GM23338 (cell line): ENCODE data around the gene DHX32. TPM values are rescaled to one million over a fixed set of nuclear protein-coding genes. Genes with fewer than 3 reads are reported as not detected.

Experiments
- ATAC-seq: fragments of 200-7000 bp; cut with Tn5 transposase; 3 replicates; pipeline ENCODE4 v1.9.1; 2020
- DNase-seq: peaks from one replicate; pipeline ENCODE4 v3.0.0-alpha.2; 2015; ENCODE audit warnings: low spot score
- H2AFZ ChIP-seq: fragments of 200-600 bp; sonication (generic); 2 replicates; pipeline ENCODE4 v1.8.0; 2016; ENCODE audit warnings: antibody characterized with exemption, mild to moderate bottlenecking, moderate library complexity
- H3F3A ChIP-seq: fragments of 200-600 bp; sonication (generic); replicated peaks from 2 replicates; pipeline ENCODE4 v1.8.0; 2017; ENCODE audit warnings: antibody characterized with exemption, mixed run types, low read depth
- H3K27ac ChIP-seq: fragments of 200-600 bp; sonication (generic); 2 replicates; pipeline ENCODE4 v1.6.1; 2016; ENCODE audit warnings: low read depth
- H3K27me3 ChIP-seq: fragments of 200-600 bp; sonication (generic); 2 replicates; pipeline ENCODE4 v1.8.0; 2016; ENCODE audit warnings: mild to moderate bottlenecking, mixed run types, moderate library complexity; ENCODE audit not compliant: insufficient read depth
- H3K36me3 ChIP-seq: fragments of 200-600 bp; sonication (generic); 2 replicates; pipeline ENCODE4 v1.8.0; 2016; ENCODE audit warnings: mild to moderate bottlenecking; ENCODE audit not compliant: insufficient read depth
- H3K4me1 ChIP-seq: fragments of 200-600 bp; sonication (generic); 2 replicates; pipeline ENCODE4 v1.8.0; 2016; ENCODE audit warnings: mild to moderate bottlenecking, moderate library complexity; ENCODE audit not compliant: insufficient read depth
- H3K4me2 ChIP-seq: fragments of 200-600 bp; sonication (generic); 2 replicates; pipeline ENCODE4 v1.7.1; 2017; ENCODE audit warnings: mixed run types
- H3K4me3 ChIP-seq: fragments of 200-600 bp; sonication (generic); 2 replicates; pipeline ENCODE4 v1.6.1; 2016; ENCODE audit warnings: mixed run types
- H3K79me2 ChIP-seq: fragments of 200-600 bp; sonication (generic); replicated peaks from 2 replicates; pipeline ENCODE4 v1.8.0; 2017; ENCODE audit warnings: mild to moderate bottlenecking; ENCODE audit not compliant: insufficient read depth
- H3K9me2 ChIP-seq: fragments of 200-600 bp; sonication (generic); 2 replicates; pipeline ENCODE4 v1.8.0; 2017; ENCODE audit not compliant: insufficient read depth
- H4K20me1 ChIP-seq: fragments of 200-600 bp; sonication (generic); replicated peaks from 2 replicates; pipeline ENCODE4 v1.8.0; 2017; ENCODE audit warnings: mild to moderate bottlenecking; ENCODE audit not compliant: insufficient read depth
- H3K27ac Mint-ChIP-seq: 2 replicates; pipeline ENCODE4 v1.8.0; 2020; ENCODE audit warnings: inconsistent platforms, mild to moderate bottlenecking, moderate library complexity, mixed read lengths
- H3K27me3 Mint-ChIP-seq: 3 replicates; pipeline ENCODE4 v1.8.0; 2022; ENCODE audit warnings: low read depth, mild to moderate bottlenecking, moderate library complexity, mixed read lengths, inconsistent platforms; ENCODE audit not compliant: insufficient read depth, poor library complexity
- H3K36me3 Mint-ChIP-seq: 3 replicates; pipeline ENCODE4 v1.8.0; 2021; ENCODE audit warnings: low read depth, mild to moderate bottlenecking, inconsistent platforms, moderate library complexity, mixed read lengths
- H3K4me1 Mint-ChIP-seq: 3 replicates; pipeline ENCODE4 v1.8.0; 2020; ENCODE audit warnings: mild to moderate bottlenecking, inconsistent platforms, mixed read lengths
- H3K4me3 Mint-ChIP-seq: 3 replicates; pipeline ENCODE4 v1.8.0; 2021; ENCODE audit warnings: moderate library complexity, mild to moderate bottlenecking, inconsistent platforms, mixed read lengths
- H3K9me3 Mint-ChIP-seq: 3 replicates; pipeline ENCODE4 v1.8.0; 2020; ENCODE audit warnings: moderate library complexity, mild to moderate bottlenecking, inconsistent platforms, mixed read lengths
- CREB1 ChIP-seq: fragments of 250-450 bp; sonication (Bioruptor Pico); IDR thresholded peaks from 2 replicates; pipeline ENCODE4 v1.5.0; 2020; ENCODE audit warnings: low read depth, mild to moderate bottlenecking, moderate library complexity
- EZH2 ChIP-seq: fragments of 200-600 bp; sonication (generic); IDR thresholded peaks from one replicate; pipeline ENCODE4 v1.8.0; 2017; ENCODE audit warnings: antibody characterized with exemption, mild to moderate bottlenecking, low read depth; ENCODE audit not compliant: unreplicated experiment
- EZH2phosphoT487 ChIP-seq: fragments of 200-600 bp; sonication (generic); IDR thresholded peaks from one replicate; pipeline ENCODE4 v1.8.1; 2018; ENCODE audit warnings: antibody characterized with exemption; ENCODE audit not compliant: unreplicated experiment
- POLR2AphosphoS5 ChIP-seq: IDR thresholded peaks from 2 replicates; pipeline ENCODE4 v1.6.1; 2016; ENCODE audit warnings: antibody characterized with exemption, low read depth
- STAT1 ChIP-seq: IDR thresholded peaks from one replicate; pipeline ENCODE4 v1.6.1; 2016; ENCODE audit warnings: antibody characterized with exemption; ENCODE audit not compliant: unreplicated experiment
- ZNF114 ChIP-seq: fragments of 250-450 bp; sonication (Bioruptor Pico); IDR thresholded peaks from 2 replicates; pipeline ENCODE4 v1.5.0; 2020; ENCODE audit warnings: mild to moderate bottlenecking, moderate library complexity
- ZNF331 ChIP-seq: fragments of 250-450 bp; sonication (Bioruptor Pico); IDR thresholded peaks from 2 replicates; pipeline ENCODE4 v1.5.0; 2020; ENCODE audit warnings: low read depth, mild to moderate bottlenecking, moderate library complexity
- polyA plus RNA-seq: library from polyadenylated mRNA; unstranded; fragments of >200 nt; fragmentation: Nextera tagmentation; extraction: Ambion mirVana; gene quantifications from 2 replicates; pipeline ENCODE4 v1.2.1, GENCODE V29; 2016
- total RNA-seq: library from RNA; depleted of rRNA; stranded (reverse); fragments of >200 nt; shearing (Covaris generic); gene quantifications from 2 replicates; pipeline ENCODE4 v1.2.3, GENCODE V29; 2014
- TF ChIP-seq, protein P1 (sequence below): IDR thresholded peaks from one replicate; pipeline ENCODE4 v1.6.1; 2018; ENCODE audit warnings: antibody characterized with exemption; ENCODE audit not compliant: unreplicated experiment
- TF ChIP-seq, protein P2 (sequence below): fragments of 250-450 bp; sonication (Bioruptor Pico); IDR thresholded peaks from 2 replicates; pipeline ENCODE4 v1.5.0; 2020; ENCODE audit warnings: mild to moderate bottlenecking, moderate library complexity
- TF ChIP-seq, protein P3 (sequence below): IDR thresholded peaks from 2 replicates; pipeline ENCODE4 v1.6.1; 2016; ENCODE audit warnings: antibody characterized with exemption

The DHX32 gene
- total and polyA plus RNA-seq, 2 experiments from 2014 or later = 9.5 to 21.6 TPM

DNA sequence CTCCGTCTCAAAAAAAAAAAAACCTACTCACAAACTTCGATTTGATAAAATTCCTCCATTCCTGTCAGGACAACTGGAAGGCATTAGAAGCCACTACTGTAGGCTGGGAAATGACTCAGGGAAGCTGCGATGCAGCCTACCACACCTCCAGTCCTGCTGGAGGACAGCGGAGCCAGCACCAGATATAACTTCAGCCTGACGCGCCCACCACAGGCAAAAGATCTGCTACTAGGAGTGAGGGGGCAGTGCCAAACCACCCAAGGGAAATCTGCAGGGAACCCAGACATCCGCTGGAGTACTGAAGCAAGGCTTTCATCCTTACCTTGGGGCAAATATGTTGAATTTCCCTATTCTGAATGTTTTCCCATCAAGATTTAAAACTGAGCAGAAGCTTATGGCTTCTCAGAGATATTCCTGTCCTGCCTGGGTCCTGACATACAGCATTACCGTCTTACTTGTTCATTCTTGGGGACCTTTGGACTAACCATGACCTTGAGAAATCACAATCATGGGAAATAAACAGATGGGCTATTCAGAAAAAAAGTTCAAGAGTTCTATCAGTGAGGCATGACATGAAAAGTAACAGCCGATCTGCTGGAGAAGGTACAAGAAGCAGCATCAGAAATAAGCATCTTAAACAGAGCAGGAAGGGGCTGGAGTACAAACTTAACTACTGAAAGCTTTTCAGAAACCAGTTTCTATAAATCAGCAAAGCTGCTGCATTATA is 37.3 kb downstream of the DHX32 start:
- Histone ChIP-seq H2AFZ (no peak overlapping the region), H4K20me1 (no peaks in the 10 kb centered on the region; the same call in 1 of the 2 replicates), H3K9me2 (no peaks in the 10 kb centered on the region), H3K36me3 (peaks cover 6% of the 10 kb centered on the region; the same call in 1 of the 2 replicates), H3K79me2 (no peaks in the 10 kb centered on the region), H3K4me3 (no peak overlapping the region), H3K4me2 (no peak overlapping the region), H3K4me1 (no peaks in the 10 kb centered on the region), H3F3A (no peaks in the 10 kb centered on the region), H3K27me3 (no peaks in the 10 kb centered on the region), H3K27ac (no peak overlapping the region)
- DNase-seq (no peak), ATAC-seq (no peak)
- Mint-ChIP-seq H3K9me3 (peaks cover 2% of the 10 kb centered on the region; the same call in 2 of the 3 replicates), H3K27ac (no peak overlapping the region), H3K4me3 (no peak overlapping the region), H3K36me3 (peaks cover 37% of the 10 kb centered on the region), H3K27me3 (peaks cover 7% of the 10 kb centered on the region), H3K4me1 (no peaks in the 10 kb centered on the region)
- TF ChIP-seq STAT1 = no peak
- TF ChIP-seq, protein P1, sequence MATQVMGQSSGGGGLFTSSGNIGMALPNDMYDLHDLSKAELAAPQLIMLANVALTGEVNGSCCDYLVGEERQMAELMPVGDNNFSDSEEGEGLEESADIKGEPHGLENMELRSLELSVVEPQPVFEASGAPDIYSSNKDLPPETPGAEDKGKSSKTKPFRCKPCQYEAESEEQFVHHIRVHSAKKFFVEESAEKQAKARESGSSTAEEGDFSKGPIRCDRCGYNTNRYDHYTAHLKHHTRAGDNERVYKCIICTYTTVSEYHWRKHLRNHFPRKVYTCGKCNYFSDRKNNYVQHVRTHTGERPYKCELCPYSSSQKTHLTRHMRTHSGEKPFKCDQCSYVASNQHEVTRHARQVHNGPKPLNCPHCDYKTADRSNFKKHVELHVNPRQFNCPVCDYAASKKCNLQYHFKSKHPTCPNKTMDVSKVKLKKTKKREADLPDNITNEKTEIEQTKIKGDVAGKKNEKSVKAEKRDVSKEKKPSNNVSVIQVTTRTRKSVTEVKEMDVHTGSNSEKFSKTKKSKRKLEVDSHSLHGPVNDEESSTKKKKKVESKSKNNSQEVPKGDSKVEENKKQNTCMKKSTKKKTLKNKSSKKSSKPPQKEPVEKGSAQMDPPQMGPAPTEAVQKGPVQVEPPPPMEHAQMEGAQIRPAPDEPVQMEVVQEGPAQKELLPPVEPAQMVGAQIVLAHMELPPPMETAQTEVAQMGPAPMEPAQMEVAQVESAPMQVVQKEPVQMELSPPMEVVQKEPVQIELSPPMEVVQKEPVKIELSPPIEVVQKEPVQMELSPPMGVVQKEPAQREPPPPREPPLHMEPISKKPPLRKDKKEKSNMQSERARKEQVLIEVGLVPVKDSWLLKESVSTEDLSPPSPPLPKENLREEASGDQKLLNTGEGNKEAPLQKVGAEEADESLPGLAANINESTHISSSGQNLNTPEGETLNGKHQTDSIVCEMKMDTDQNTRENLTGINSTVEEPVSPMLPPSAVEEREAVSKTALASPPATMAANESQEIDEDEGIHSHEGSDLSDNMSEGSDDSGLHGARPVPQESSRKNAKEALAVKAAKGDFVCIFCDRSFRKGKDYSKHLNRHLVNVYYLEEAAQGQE = no peak
- no peak for TF ChIP-seq EZH2phosphoT487
- TF ChIP-seq ZNF114 = no peak

DNA sequence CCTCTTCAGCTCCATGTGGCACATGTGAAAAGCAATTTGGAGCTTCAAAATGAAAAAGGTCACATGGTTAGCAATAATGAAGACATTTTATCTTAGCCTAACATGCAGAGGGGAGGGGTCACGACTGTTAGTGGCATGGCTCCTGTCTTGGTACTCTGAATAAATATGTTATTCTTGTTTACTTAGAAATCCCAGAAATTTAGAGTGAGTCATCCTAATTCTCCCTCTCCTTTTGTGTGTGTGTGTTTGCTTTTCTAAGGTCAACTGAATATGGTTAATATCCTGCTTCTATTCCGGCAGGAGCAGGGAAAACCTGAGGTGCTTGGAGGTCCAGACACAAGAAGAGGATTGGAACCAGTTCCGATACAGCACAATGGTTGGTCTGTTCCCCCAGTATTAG is 40.1 kb downstream of the DHX32 start:
- Mint-ChIP-seq H3K4me1 (no peaks in the 10 kb centered on the region), H3K9me3 (no peaks in the 10 kb centered on the region; the same call in 2 of the 3 replicates), H3K36me3 (peaks cover 35% of the 10 kb centered on the region), H3K4me3 (no peak overlapping the region), H3K27me3 (peaks cover 5% of the 10 kb centered on the region), H3K27ac (no peak overlapping the region)
- no peak overlapping the region for H3K4me3 ChIP-seq
- no peak overlapping the region for H2AFZ ChIP-seq
- H4K20me1 ChIP-seq = no peaks in the 10 kb centered on the region; the same call in 1 of the 2 replicates
- no peak for ATAC-seq
- no peak for DNase-seq
- H3K36me3 ChIP-seq = peaks cover 10% of the 10 kb centered on the region; the same call in 1 of the 2 replicates
- no peaks in the 10 kb centered on the region for H3K9me2 ChIP-seq
- no peak overlapping the region for H3K27ac ChIP-seq
- no peaks in the 10 kb centered on the region for H3F3A ChIP-seq
- H3K27me3 ChIP-seq = no peaks in the 10 kb centered on the region
- H3K79me2 ChIP-seq = no peaks in the 10 kb centered on the region
- H3K4me2 ChIP-seq = no peak overlapping the region
- no peaks in the 10 kb centered on the region for H3K4me1 ChIP-seq
- TF ChIP-seq ZNF331 (CRISPR knock-in tag) = no peak
- no peak for TF ChIP-seq CREB1 (CRISPR knock-in tag)
- TF ChIP-seq, protein P2, sequence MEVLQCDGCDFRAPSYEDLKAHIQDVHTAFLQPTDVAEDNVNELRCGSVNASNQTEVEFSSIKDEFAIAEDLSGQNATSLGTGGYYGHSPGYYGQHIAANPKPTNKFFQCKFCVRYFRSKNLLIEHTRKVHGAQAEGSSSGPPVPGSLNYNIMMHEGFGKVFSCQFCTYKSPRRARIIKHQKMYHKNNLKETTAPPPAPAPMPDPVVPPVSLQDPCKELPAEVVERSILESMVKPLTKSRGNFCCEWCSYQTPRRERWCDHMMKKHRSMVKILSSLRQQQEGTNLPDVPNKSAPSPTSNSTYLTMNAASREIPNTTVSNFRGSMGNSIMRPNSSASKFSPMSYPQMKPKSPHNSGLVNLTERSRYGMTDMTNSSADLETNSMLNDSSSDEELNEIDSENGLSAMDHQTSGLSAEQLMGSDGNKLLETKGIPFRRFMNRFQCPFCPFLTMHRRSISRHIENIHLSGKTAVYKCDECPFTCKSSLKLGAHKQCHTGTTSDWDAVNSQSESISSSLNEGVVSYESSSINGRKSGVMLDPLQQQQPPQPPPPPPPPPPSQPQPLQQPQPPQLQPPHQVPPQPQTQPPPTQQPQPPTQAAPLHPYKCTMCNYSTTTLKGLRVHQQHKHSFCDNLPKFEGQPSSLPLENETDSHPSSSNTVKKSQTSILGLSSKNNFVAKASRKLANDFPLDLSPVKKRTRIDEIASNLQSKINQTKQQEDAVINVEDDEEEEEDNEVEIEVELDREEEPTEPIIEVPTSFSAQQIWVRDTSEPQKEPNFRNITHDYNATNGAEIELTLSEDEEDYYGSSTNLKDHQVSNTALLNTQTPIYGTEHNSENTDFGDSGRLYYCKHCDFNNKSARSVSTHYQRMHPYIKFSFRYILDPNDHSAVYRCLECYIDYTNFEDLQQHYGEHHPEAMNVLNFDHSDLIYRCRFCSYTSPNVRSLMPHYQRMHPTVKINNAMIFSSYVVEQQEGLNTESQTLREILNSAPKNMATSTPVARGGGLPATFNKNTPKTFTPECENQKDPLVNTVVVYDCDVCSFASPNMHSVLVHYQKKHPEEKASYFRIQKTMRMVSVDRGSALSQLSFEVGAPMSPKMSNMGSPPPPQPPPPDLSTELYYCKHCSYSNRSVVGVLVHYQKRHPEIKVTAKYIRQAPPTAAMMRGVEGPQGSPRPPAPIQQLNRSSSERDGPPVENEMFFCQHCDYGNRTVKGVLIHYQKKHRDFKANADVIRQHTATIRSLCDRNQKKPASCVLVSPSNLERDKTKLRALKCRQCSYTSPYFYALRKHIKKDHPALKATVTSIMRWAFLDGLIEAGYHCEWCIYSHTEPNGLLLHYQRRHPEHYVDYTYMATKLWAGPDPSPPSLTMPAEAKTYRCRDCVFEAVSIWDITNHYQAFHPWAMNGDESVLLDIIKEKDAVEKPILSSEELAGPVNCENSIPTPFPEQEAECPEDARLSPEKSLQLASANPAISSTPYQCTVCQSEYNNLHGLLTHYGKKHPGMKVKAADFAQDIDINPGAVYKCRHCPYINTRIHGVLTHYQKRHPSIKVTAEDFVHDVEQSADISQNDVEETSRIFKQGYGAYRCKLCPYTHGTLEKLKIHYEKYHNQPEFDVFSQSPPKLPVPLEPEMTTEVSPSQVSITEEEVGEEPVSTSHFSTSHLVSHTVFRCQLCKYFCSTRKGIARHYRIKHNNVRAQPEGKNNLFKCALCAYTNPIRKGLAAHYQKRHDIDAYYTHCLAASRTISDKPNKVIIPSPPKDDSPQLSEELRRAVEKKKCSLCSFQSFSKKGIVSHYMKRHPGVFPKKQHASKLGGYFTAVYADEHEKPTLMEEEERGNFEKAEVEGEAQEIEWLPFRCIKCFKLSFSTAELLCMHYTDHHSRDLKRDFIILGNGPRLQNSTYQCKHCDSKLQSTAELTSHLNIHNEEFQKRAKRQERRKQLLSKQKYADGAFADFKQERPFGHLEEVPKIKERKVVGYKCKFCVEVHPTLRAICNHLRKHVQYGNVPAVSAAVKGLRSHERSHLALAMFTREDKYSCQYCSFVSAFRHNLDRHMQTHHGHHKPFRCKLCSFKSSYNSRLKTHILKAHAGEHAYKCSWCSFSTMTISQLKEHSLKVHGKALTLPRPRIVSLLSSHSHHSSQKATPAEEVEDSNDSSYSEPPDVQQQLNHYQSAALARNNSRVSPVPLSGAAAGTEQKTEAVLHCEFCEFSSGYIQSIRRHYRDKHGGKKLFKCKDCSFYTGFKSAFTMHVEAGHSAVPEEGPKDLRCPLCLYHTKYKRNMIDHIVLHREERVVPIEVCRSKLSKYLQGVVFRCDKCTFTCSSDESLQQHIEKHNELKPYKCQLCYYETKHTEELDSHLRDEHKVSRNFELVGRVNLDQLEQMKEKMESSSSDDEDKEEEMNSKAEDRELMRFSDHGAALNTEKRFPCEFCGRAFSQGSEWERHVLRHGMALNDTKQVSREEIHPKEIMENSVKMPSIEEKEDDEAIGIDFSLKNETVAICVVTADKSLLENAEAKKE (CRISPR knock-in tag) = no peak
- no peak for TF ChIP-seq STAT1
- TF ChIP-seq POLR2AphosphoS5 = no peak
- TF ChIP-seq, protein P3, sequence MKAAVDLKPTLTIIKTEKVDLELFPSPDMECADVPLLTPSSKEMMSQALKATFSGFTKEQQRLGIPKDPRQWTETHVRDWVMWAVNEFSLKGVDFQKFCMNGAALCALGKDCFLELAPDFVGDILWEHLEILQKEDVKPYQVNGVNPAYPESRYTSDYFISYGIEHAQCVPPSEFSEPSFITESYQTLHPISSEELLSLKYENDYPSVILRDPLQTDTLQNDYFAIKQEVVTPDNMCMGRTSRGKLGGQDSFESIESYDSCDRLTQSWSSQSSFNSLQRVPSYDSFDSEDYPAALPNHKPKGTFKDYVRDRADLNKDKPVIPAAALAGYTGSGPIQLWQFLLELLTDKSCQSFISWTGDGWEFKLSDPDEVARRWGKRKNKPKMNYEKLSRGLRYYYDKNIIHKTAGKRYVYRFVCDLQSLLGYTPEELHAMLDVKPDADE = no peak
- no peak for TF ChIP-seq EZH2
